Lower lobe of right lung (tissue), 2 donors: ENCODE measurements around the gene SLC12A3. TPM values are rescaled to one million over a fixed set of nuclear protein-coding genes. Genes with fewer than 3 reads are reported as not detected.
A peak's percentile ranks its signal among the peaks of the same experiment; 100 is the strongest.

Experiments used
- ATAC-seq, 2 donors: fragments of 200-7000 bp; cut with Tn5 transposase; one replicate each; pipeline ENCODE4 v1.9.1; 2020 to 2022; ENCODE audit warnings: mild to moderate bottlenecking in 2 of 2, moderate library complexity in 2 of 2
- DNase-seq: peaks from one replicate; pipeline ENCODE4 v3.0.0-alpha.2; 2020
- H3K27ac ChIP-seq: fragments of 200-600 bp; one replicate; pipeline ENCODE4 v1.8.0; 2022
- H3K27me3 ChIP-seq: fragments of 200-600 bp; one replicate; pipeline ENCODE4 v1.8.0; 2022; ENCODE audit warnings: low read depth
- H3K36me3 ChIP-seq: fragments of 200-600 bp; one replicate; pipeline ENCODE4 v1.8.0; 2022; ENCODE audit warnings: mild to moderate bottlenecking
- H3K4me1 ChIP-seq: fragments of 200-600 bp; one replicate; pipeline ENCODE4 v1.8.0; 2022
- H3K4me3 ChIP-seq: fragments of 200-600 bp; one replicate; pipeline ENCODE4 v1.8.0; 2022; ENCODE audit warnings: mild to moderate bottlenecking
- H3K9me3 ChIP-seq: fragments of 200-600 bp; one replicate; pipeline ENCODE4 v1.8.0; 2022
- intact Hi-C: fragments of 100-400 bp; cut with DNase I; formaldehyde crosslinking; loops from one replicate; pipeline ENCODE4 v1.11.0; 2022
- total RNA-seq: library from RNA; stranded (reverse); fragmentation: NEBNext Ultra II Directional; extraction: Animal tissue kit (Norgen Biotek cat#: 25700); gene quantifications from one replicate; pipeline ENCODE4 v1.2.1, GENCODE V29; 2021
- TF ChIP-seq, protein P1 (sequence below): fragments of 200-600 bp; IDR thresholded peaks from one replicate; pipeline ENCODE4 v1.8.0; 2022; ENCODE audit warnings: antibody characterized with exemption, mild to moderate bottlenecking
- donor health status: DM: no; HTN: yes; CAD: no; lungs with severe emphysema.

The SLC12A3 gene
- total RNA-seq, 1 donor from 2014 or later: not detected

DNA sequence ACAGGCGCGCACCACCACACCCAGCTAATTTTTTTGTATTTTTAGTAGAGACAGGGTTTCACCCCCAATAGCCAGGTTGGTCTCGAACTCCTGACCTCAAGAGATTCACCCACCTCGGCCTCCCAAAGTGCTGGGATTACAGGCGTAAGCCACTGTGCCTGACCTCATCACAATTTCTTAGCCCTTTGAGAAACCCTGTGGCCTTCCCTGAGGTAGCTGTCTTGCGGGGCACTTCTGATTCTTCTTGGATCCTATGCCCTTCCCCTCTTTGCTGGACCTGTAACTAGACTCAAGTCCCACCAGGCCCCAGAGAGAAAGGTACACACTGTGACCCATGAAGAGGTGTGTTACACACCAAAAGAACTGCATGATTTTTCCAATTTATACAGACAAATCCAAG, 83.2 kb downstream of the SLC12A3 start:
- DNase-seq (no peak), ATAC-seq (no peak)
- Histone ChIP-seq H3K36me3 (peaks cover 39% of the 10 kb centered on the region), H3K9me3 (no peaks in the 10 kb centered on the region), H3K27me3 (no peaks in the 10 kb centered on the region), H3K4me1 (peaks cover 33% of the 10 kb centered on the region), H3K4me3 (no peak overlapping the region), H3K27ac (no peak overlapping the region)
- TF ChIP-seq, protein P1, sequence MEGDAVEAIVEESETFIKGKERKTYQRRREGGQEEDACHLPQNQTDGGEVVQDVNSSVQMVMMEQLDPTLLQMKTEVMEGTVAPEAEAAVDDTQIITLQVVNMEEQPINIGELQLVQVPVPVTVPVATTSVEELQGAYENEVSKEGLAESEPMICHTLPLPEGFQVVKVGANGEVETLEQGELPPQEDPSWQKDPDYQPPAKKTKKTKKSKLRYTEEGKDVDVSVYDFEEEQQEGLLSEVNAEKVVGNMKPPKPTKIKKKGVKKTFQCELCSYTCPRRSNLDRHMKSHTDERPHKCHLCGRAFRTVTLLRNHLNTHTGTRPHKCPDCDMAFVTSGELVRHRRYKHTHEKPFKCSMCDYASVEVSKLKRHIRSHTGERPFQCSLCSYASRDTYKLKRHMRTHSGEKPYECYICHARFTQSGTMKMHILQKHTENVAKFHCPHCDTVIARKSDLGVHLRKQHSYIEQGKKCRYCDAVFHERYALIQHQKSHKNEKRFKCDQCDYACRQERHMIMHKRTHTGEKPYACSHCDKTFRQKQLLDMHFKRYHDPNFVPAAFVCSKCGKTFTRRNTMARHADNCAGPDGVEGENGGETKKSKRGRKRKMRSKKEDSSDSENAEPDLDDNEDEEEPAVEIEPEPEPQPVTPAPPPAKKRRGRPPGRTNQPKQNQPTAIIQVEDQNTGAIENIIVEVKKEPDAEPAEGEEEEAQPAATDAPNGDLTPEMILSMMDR: no peak
- intact Hi-C loops: no loop called here

DNA sequence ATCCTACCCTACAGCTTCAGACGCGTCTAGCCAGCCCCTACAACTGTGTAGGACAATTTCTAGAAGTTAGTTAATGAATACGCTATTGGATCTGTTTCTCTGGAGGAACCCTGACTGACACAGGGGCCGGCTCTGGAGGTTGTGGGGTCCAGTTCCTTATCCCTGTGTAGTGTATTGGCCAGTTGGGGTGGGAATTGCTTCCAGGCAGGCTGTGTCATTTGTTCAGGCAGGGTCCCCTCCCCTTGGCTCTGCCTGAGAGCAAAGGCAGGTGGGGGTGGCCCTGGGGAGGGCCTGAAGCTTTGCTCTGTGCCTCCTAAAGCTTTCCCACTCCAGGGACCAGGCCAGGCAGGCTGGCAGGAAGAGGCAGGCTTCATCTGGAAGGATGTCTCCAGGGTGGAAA, 85.0 kb downstream of the SLC12A3 start:
- peaks cover 21% of the 10 kb centered on the region for H3K36me3 ChIP-seq
- intact Hi-C loops: no loop called here
- no peak overlapping the region for H3K4me3 ChIP-seq
- TF ChIP-seq, protein P1: no peak
- no peak overlapping the region for H3K27ac ChIP-seq
- H3K4me1 ChIP-seq: peaks cover 29% of the 10 kb centered on the region
- DNase-seq: no peak
- no peaks in the 10 kb centered on the region for H3K9me3 ChIP-seq
- H3K27me3 ChIP-seq: no peaks in the 10 kb centered on the region
- no peak for ATAC-seq

DNA sequence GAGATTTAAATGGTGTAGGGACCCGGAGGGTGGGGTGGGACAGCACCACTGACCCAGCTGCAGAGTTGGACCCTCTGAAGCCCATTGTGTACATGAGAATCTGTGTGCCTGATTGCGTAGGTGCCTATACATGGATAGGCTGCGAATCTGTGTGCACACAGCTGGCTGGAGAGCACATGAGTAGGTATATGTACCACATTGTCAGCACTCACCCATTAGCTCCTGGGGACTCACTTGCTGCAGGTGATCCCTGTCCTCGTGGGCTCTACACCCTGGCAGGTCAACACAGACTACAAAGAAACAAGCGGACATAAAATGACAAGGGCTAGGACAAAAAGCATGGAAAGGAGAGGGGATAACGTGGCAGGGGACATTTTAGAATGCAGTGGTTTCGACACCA, 85.4 kb downstream of the SLC12A3 start:
- Histone ChIP-seq H3K9me3 (no peaks in the 10 kb centered on the region), H3K4me1 (peaks cover 25% of the 10 kb centered on the region), H3K4me3 (no peak overlapping the region), H3K27ac (no peak overlapping the region), H3K27me3 (no peaks in the 10 kb centered on the region), H3K36me3 (peaks cover 17% of the 10 kb centered on the region)
- no peak for ATAC-seq
- TF ChIP-seq, protein P1: no peak
- intact Hi-C loops: no loop called here
- DNase-seq: no peak

DNA sequence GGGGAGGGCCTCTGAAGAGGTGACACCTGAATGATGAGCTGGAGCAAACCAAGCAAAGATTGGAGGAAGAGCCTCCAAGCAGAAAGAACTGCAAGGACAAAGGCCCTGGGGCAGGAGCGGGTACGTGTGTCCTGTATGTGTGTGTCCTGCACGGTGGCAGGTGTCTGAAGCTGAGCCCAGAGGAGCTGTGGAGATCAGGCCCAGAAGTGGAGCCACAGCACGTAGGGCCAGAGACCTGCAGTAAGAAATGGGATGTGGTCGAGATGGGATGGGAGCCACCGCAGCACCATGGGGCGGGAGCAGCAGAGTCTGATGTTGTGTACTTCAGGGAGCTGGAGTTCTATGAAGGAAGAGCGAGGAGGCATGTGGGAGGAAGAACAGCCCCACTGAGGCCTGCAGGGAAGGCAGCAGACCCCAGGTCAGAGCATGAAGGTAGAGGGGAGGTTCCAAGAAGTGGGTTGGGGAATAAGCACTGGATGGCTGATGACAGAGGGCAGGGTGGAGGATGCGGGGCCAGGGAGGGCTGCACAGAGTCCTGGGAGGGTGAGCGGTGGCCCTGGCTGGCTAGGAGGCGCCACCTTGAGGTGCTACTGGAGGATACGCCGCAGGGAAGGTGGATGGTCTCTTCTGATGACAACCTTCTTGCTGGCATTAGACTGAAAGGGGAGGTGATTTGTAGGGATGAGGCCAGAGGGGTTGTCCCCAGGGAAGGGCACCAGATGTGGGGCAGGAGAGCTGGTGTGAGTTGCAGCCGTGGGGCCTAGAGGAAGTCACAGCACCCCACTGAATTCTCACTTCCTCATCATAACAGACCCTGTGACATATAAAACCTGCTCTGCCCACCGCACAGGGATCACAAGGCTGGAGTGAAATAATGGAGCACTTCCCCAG, 86.1 kb downstream of the SLC12A3 start:
- ATAC-seq: peak; percentile 79 to 83
- Histone ChIP-seq H3K4me3 (no peak overlapping the region), H3K36me3 (peaks cover 12% of the 10 kb centered on the region), H3K27ac (no peak overlapping the region), H3K4me1 (peaks cover 21% of the 10 kb centered on the region), H3K27me3 (no peaks in the 10 kb centered on the region), H3K9me3 (no peaks in the 10 kb centered on the region)
- TF ChIP-seq, protein P1: peak; percentile 65
- intact Hi-C loops: no loop called here
- peak; percentile 71 for DNase-seq

DNA sequence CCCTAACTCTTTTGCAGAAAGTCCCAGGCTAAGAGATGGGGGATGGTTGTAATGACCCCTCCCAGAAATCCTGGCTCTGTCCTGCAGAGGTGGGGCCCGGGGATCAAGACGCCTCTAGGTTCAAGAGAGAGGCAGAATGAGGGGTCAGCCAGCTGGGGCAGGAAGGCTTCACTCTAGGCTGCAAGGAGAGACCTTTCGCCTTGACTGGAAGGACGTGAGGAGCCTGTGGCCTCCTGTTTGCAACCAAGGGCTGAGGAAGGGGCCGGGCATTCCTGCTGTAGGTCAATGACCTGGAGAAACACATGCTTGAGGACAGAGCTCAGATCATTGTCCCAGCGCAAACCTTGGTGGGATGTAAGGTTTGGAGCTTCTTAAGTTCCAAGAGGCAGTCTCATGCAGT, 88.0 kb downstream of the SLC12A3 start:
- intact Hi-C loops: no loop called here
- Histone ChIP-seq H3K9me3 (no peaks in the 10 kb centered on the region), H3K27ac (no peak overlapping the region), H3K4me1 (peaks cover 12% of the 10 kb centered on the region), H3K27me3 (no peaks in the 10 kb centered on the region), H3K36me3 (no peaks in the 10 kb centered on the region), H3K4me3 (no peak overlapping the region)
- ATAC-seq (no peak), DNase-seq (no peak)
- TF ChIP-seq, protein P1: no peak
